ENCODE measurements around the gene MAPK8IP3.

MAPK8IP3 gene

GRCh38 chr16:1790611-1791255 is 84.7 kb downstream of the MAPK8IP3 start:
- H3K27me3 ChIP-seq (ENCODE audit: insufficient read depth, poor library complexity, severe bottlenecking): no peaks in the 10 kb centered on the region
- DNase-seq (ENCODE audit: low read depth in 1 of 2, low spot score in 1 of 2): no peak
- H3K4me3 ChIP-seq (replicated peaks; ENCODE audit: insufficient read depth, low read length): no peak overlapping the region
- TF ChIP-seq GABPA (IDR thresholded peaks at IDR 0.05; ENCODE audit: low read depth) (no peak), CTCF (IDR thresholded peaks at IDR 0.05; ENCODE audit: insufficient read depth, low read length) (no peak), REST (IDR thresholded peaks at IDR 0.05; ENCODE audit: insufficient replicate concordance, low read depth) (no peak), POLR2AphosphoS5 (IDR thresholded peaks at IDR 0.05; ENCODE audit: low read depth) (no peak), SPI1 (IDR thresholded peaks at IDR 0.05; ENCODE audit: borderline replicate concordance, low read depth) (no peak)
- H3K27ac ChIP-seq (replicated peaks): no peak overlapping the region

DNA sequence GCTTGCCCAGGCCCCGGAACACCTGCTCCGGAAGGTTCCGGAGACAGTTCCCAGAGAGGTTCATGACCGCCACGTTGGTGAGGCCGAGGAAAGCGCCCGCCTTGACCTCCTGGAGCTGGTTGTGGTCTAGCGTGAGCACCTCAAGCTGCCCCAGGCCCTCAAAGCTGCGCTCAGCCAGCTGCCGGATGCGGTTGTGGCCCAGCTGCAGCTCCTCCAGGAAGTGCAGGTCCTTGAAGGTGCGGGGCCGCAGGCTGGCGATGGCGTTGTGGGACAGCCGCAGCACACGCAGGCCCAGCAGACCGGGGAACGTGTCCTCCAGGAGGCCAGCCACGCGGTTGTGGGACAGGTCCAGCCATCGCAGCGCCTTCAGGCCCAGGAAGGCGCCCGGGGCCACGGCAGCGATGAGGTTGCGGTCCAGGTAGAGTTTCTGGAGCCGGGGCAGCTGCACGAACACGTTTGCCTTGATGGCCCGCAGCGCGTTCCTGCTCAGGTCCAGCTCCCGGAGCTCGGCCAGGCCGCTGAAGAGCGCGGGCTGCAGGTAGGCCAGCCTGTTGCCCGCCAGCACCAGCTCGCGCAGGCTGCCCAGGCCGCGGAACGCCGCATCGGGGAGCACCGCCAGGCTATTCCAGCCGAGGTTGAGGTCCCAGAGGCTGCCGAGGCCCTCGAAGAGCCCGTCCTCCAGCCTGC is 85.4 kb downstream of the MAPK8IP3 start:
- H3K27me3 ChIP-seq (ENCODE audit: insufficient read depth, poor library complexity, severe bottlenecking): no peaks in the 10 kb centered on the region
- no peak for TF ChIP-seq POLR2AphosphoS5 (IDR thresholded peaks at IDR 0.05; ENCODE audit: low read depth)
- TF ChIP-seq REST (IDR thresholded peaks at IDR 0.05; ENCODE audit: insufficient replicate concordance, low read depth): no peak
- no peak overlapping the region for H3K4me3 ChIP-seq (replicated peaks; ENCODE audit: insufficient read depth, low read length)
- no peak overlapping the region for H3K27ac ChIP-seq (replicated peaks)
- no peak for DNase-seq (ENCODE audit: low read depth in 1 of 2, low spot score in 1 of 2)

DNA sequence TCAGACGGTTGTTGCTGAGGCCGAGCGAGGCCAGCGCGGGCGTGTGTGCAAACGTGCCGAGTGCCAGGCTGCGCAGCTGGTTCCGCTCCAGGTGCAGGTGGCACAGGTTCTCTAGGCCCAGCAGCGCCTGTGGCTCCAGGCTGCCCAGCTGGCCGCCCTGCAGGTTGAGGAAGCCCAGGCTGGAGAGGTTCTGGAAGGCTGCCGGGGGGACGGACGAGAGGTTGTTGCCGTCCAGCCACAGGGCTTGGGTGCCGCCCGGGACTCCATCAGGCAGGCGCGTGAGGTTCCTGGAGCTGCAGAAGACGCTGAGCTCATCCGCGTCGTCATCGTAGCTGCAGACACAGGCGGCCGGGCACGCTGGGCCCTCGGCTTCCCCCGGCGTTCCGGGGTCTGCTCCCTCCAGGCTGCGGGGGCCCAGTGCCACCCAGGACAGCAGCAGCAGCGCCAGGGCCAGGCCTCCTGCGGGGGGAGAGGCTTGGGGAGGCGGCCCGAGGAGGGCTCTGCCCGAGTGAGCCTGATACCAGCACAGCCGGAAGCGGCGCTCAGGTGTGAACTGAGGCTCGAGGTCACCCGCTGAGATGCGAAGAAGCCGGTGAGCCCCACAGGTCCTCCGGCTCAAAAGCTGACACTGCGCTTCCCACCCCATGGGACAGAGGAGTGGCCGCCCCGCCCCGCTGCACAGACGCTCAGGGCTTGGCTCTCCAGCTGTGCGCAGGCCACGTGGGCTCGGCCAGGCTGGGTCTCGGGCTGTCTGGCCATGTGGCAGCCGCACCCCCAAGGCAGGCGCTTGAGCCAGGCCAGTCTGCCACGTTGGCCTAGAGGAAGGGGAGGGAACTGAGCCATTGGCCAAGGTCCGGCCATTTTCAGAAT is 86.2 kb downstream of the MAPK8IP3 start:
- no peak for TF ChIP-seq POLR2AphosphoS5 (IDR thresholded peaks at IDR 0.05; ENCODE audit: low read depth)
- TF ChIP-seq SPI1 (IDR thresholded peaks at IDR 0.05; ENCODE audit: borderline replicate concordance, low read depth): no peak
- TF ChIP-seq GABPA (IDR thresholded peaks at IDR 0.05; ENCODE audit: low read depth): no peak
- no peak for TF ChIP-seq REST (IDR thresholded peaks at IDR 0.05; ENCODE audit: insufficient replicate concordance, low read depth)
- no peak for TF ChIP-seq CTCF (IDR thresholded peaks at IDR 0.05; ENCODE audit: insufficient read depth, low read length)
- Histone ChIP-seq H3K27ac (replicated peaks) (no peak overlapping the region), H3K4me3 (replicated peaks; ENCODE audit: insufficient read depth, low read length) (no peak overlapping the region), H3K27me3 (ENCODE audit: insufficient read depth, poor library complexity, severe bottlenecking) (no peaks in the 10 kb centered on the region)
- no peak for DNase-seq (ENCODE audit: low read depth in 1 of 2, low spot score in 1 of 2)
